Measurements from ENCODE around the gene NHSL2. TPM values are rescaled to one million over a fixed set of nuclear protein-coding genes. Genes with fewer than 3 reads are reported as not detected.

Gene NHSL2
- total and polyA plus RNA-seq, 7 experiments from 2014 or later: 0.18 to 17.0 (median 0.54) TPM

DNA sequence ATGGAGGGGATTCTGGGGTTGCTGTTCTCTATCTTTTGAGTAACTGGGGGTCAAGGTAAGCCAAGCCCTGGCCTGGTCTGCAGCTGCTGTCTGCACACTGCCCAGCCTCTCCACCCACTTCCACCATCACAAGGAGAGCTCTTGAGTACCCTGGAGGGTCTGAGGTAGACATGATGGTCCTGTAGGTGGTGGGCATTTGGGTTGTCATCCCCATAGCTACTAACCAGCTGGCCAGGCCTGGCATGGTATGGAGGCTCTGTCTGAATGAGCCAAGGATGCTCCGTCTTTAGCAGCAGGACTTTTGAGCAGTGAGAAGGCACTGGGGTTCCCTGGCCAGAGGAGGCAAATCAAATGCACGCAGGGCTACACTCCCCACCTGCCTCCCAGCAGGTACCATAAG, 82.7 kb downstream of the NHSL2 start:
- Histone ChIP-seq H3K36me3 (ENCODE audit: control insufficient read depth in 2 of 3, insufficient read depth in 3 of 3, low read length in 3 of 3) (no peaks in the 10 kb centered on the region), H3K9me3 (ENCODE audit: control insufficient read depth in 2 of 3, low read length in 3 of 3) (no peaks in the 10 kb centered on the region), H3K27ac (ENCODE audit: low read depth, low read length) (no peak overlapping the region), H3K4me3 (ENCODE audit: low read length) (peak overlapping the region; percentile 26), H3K27me3 (ENCODE audit: control insufficient read depth in 2 of 2, insufficient read depth in 2 of 2, low read length in 2 of 2) (no peaks in the 10 kb centered on the region), H3K4me1 (ENCODE audit: control insufficient read depth in 2 of 2, insufficient read depth in 2 of 2, low read length in 2 of 2) (peaks cover 0 to 28% of the 10 kb centered on the region in 2 donors)
- Mint-ChIP-seq H3K4me1 (peaks cover 0 to 17% (median 8%) of the 10 kb centered on the region in 7 donors), H3K27me3 (peaks cover 0 to 6% (median 0%) of the 10 kb centered on the region in 5 donors), H3K4me3 (peak overlapping the region in 1 of 10 donors; percentile 38), H3K27ac (no peak overlapping the region), H3K36me3 (no peaks in the 10 kb centered on the region), H3K9me3 (no peaks in the 10 kb centered on the region)
- intact Hi-C loops (cut with micrococcal nuclease): no loop called here
- ChIA-PET CTCF (no interaction called here), POLR2A (no interaction called here)
- ATAC-seq (no peak), DNase-seq (no peak)

DNA sequence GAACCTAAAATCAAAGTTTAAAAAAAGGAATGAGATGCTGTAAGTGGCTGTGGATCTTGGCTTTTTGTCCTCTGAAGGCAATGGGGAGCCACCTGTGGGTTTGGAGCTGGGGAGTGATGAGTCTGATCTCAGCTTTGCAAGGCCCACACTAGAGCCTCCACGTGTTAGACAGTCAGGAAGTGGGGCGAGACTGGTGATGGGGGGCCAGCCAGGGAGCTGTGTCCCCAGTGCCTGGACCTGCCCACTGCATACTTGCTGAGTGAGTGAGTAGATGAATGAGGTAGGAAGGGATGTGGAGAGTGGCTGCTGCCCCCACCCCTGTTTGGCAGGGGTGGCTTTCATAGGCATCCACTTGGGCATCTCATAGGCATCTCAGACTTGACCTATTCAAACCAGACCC, 84.0 kb downstream of the NHSL2 start:
- Histone ChIP-seq H3K36me3 (ENCODE audit: control insufficient read depth in 2 of 3, insufficient read depth in 3 of 3, low read length in 3 of 3) (no peaks in the 10 kb centered on the region), H3K9me3 (ENCODE audit: control insufficient read depth in 2 of 3, low read length in 3 of 3) (no peaks in the 10 kb centered on the region), H3K4me1 (ENCODE audit: control insufficient read depth in 2 of 2, insufficient read depth in 2 of 2, low read length in 2 of 2) (peaks cover 0 to 28% of the 10 kb centered on the region in 2 donors), H3K4me3 (ENCODE audit: low read length) (no peak overlapping the region), H3K27ac (ENCODE audit: low read depth, low read length) (no peak overlapping the region), H3K27me3 (ENCODE audit: control insufficient read depth in 2 of 2, insufficient read depth in 2 of 2, low read length in 2 of 2) (no peaks in the 10 kb centered on the region)
- CTCF ChIA-PET: no interaction called here
- ATAC-seq (no peak), DNase-seq (no peak)
- intact Hi-C loops (cut with micrococcal nuclease): no loop called here
- Mint-ChIP-seq H3K9me3 (no peaks in the 10 kb centered on the region), H3K4me1 (peaks cover 0 to 19% (median 8%) of the 10 kb centered on the region in 7 donors), H3K27me3 (peaks cover 0 to 6% (median 0%) of the 10 kb centered on the region in 5 donors), H3K4me3 (no peak overlapping the region), H3K36me3 (no peaks in the 10 kb centered on the region), H3K27ac (no peak overlapping the region)
- POLR2A ChIA-PET: no interaction called here

DNA sequence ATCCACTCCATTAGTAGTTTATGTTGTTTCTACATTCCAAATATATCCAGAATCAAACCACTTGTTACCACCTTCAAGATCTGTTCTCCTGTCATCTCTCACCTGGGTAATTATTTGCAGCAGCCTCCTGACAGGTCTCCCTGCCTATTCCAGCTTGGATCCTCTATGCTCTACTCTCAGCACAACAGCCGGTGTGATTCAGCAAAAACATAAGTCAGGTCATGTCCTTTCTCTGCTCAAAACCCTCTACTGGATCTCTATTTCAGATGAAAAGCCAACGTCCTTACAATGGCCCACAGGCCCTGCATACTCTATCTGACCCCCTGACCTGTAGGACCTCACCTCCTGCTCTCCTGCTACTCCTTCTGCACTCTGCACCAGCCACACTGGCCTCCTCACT, 84.5 kb downstream of the NHSL2 start:
- H3K4me1 Mint-ChIP-seq: peaks cover 0 to 19% (median 8%) of the 10 kb centered on the region in 7 donors
- H3K4me1 ChIP-seq (ENCODE audit: control insufficient read depth in 2 of 2, insufficient read depth in 2 of 2, low read length in 2 of 2): peaks cover 0 to 28% of the 10 kb centered on the region in 2 donors
- H3K4me3 ChIP-seq (ENCODE audit: low read length): no peak overlapping the region
- no peaks in the 10 kb centered on the region for H3K9me3 Mint-ChIP-seq
- H3K36me3 Mint-ChIP-seq: no peaks in the 10 kb centered on the region
- no peak overlapping the region for H3K27ac ChIP-seq (ENCODE audit: low read depth, low read length)
- H3K27me3 ChIP-seq (ENCODE audit: control insufficient read depth in 2 of 2, insufficient read depth in 2 of 2, low read length in 2 of 2): no peaks in the 10 kb centered on the region
- ATAC-seq (no peak), DNase-seq (no peak)
- H3K4me3 Mint-ChIP-seq: no peak overlapping the region
- H3K36me3 ChIP-seq (ENCODE audit: control insufficient read depth in 2 of 3, insufficient read depth in 3 of 3, low read length in 3 of 3): no peaks in the 10 kb centered on the region
- no peaks in the 10 kb centered on the region for H3K9me3 ChIP-seq (ENCODE audit: control insufficient read depth in 2 of 3, low read length in 3 of 3)
- intact Hi-C loops (cut with micrococcal nuclease): no loop called here
- ChIA-PET CTCF (no interaction called here), POLR2A (no interaction called here)
- peaks cover 0 to 6% (median 0%) of the 10 kb centered on the region in 5 donors for H3K27me3 Mint-ChIP-seq
- H3K27ac Mint-ChIP-seq: peak overlapping the region in 1 of 9 donors; percentile 17

DNA sequence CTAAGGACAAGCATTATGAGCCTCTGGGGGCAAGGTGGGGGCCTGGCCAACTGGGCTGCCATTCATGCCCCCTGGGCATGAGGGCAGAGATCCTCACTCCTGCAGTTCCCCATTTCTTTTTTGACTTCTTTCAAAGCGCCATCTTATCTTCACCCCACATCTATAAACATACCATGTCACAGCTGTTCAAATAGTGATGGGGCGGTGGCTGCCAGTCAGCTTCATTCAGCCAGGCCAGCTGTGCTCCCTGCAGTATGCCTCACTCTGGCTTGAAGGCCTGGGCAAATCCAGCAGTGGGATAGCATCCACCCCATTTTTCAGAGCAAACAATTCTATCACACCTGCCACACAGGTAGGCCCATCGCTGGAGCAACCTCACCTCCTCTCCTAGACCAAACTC, 85.5 kb downstream of the NHSL2 start:
- ChIA-PET POLR2A (no interaction called here), CTCF (no interaction called here)
- intact Hi-C loops (cut with micrococcal nuclease): no loop called here
- no peak overlapping the region for H3K27ac Mint-ChIP-seq
- ATAC-seq: no peak
- H3K27me3 Mint-ChIP-seq: peaks cover 0 to 14% (median 0%) of the 10 kb centered on the region in 5 donors
- H3K9me3 Mint-ChIP-seq: no peaks in the 10 kb centered on the region
- DNase-seq: no peak
- H3K27me3 ChIP-seq (ENCODE audit: control insufficient read depth in 2 of 2, insufficient read depth in 2 of 2, low read length in 2 of 2): no peaks in the 10 kb centered on the region
- no peaks in the 10 kb centered on the region for H3K36me3 Mint-ChIP-seq
- peaks cover 0 to 18% (median 8%) of the 10 kb centered on the region in 7 donors for H3K4me1 Mint-ChIP-seq
- H3K4me3 ChIP-seq (ENCODE audit: low read length): no peak overlapping the region
- H3K4me3 Mint-ChIP-seq: no peak overlapping the region
- no peaks in the 10 kb centered on the region for H3K9me3 ChIP-seq (ENCODE audit: control insufficient read depth in 2 of 3, low read length in 3 of 3)
- H3K27ac ChIP-seq (ENCODE audit: low read depth, low read length): no peak overlapping the region
- peaks cover 0 to 26% of the 10 kb centered on the region in 2 donors for H3K4me1 ChIP-seq (ENCODE audit: control insufficient read depth in 2 of 2, insufficient read depth in 2 of 2, low read length in 2 of 2)
- H3K36me3 ChIP-seq (ENCODE audit: control insufficient read depth in 2 of 3, insufficient read depth in 3 of 3, low read length in 3 of 3): no peaks in the 10 kb centered on the region

DNA sequence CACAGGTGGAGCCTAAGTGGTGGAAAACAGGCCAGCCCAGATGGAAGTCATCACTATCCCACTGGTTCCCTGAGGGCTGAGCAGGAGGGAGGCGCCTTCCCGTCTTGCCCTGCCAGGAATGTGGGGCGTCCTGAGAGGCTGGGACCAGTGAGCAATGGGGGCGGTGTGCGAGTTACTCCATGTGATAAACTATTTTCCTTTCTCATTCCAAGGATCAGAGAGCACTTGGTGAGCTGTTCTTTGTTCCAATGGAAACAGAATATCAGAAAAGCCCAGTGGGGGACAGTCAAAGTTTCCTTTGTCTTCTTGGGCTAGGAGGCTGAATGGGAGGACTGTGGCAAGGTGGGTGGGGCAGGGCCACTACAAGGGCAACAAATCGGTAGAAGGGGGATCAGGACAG, 86.2 kb downstream of the NHSL2 start:
- Mint-ChIP-seq H3K4me1 (peaks cover 0 to 16% (median 8%) of the 10 kb centered on the region in 7 donors), H3K4me3 (no peak overlapping the region), H3K27me3 (peaks cover 0 to 20% (median 0%) of the 10 kb centered on the region in 5 donors), H3K9me3 (no peaks in the 10 kb centered on the region), H3K36me3 (no peaks in the 10 kb centered on the region), H3K27ac (peak overlapping the region in 1 of 9 donors; percentile 24)
- intact Hi-C loops (cut with micrococcal nuclease): no loop called here
- Histone ChIP-seq H3K36me3 (ENCODE audit: control insufficient read depth in 2 of 3, insufficient read depth in 3 of 3, low read length in 3 of 3) (no peaks in the 10 kb centered on the region), H3K9me3 (ENCODE audit: control insufficient read depth in 2 of 3, low read length in 3 of 3) (no peaks in the 10 kb centered on the region), H3K4me1 (ENCODE audit: control insufficient read depth in 2 of 2, insufficient read depth in 2 of 2, low read length in 2 of 2) (peaks cover 0 to 19% of the 10 kb centered on the region in 2 donors), H3K4me3 (ENCODE audit: low read length) (no peak overlapping the region), H3K27me3 (ENCODE audit: control insufficient read depth in 2 of 2, insufficient read depth in 2 of 2, low read length in 2 of 2) (no peaks in the 10 kb centered on the region), H3K27ac (ENCODE audit: low read depth, low read length) (no peak overlapping the region)
- no peak for ATAC-seq
- CTCF ChIA-PET: no interaction called here
- POLR2A ChIA-PET: no interaction called here
- no peak for DNase-seq

DNA sequence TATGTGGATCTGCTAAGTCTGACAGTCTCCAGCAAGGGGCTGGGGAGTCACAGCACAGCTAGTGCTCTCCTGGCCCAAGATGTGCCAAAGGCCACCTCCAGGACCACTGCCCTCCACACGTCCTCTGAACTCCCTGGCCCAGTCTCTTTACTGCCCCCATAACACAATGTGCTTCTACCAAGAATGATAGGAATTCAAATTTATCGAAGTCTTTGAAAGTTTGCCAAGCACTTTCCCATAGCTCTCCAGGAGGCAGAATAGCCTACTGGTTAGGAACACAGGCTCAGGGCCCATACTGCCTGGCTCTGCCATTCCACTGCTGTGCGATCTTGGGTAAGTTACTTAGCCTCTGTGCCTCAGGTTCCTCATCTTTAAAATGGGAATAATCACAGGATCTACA, 86.7 kb downstream of the NHSL2 start:
- peaks cover 0 to 14% of the 10 kb centered on the region in 2 donors for H3K4me1 ChIP-seq (ENCODE audit: control insufficient read depth in 2 of 2, insufficient read depth in 2 of 2, low read length in 2 of 2)
- intact Hi-C loops (cut with micrococcal nuclease): no loop called here
- peak overlapping the region in 1 of 9 donors; percentile 24 for H3K27ac Mint-ChIP-seq
- CTCF ChIA-PET: interaction anchor here (1.1 kb wide), 1 partner anchor 125 kb away, joined by 3 read pairs; no protein-coding TSS in a partner anchor
- DNase-seq (no peak), ATAC-seq (no peak)
- H3K27ac ChIP-seq (ENCODE audit: low read depth, low read length): no peak overlapping the region
- H3K27me3 Mint-ChIP-seq: peaks cover 0 to 24% (median 0%) of the 10 kb centered on the region in 5 donors
- POLR2A ChIA-PET: no interaction called here
- no peak overlapping the region for H3K4me3 Mint-ChIP-seq
- H3K4me1 Mint-ChIP-seq: peaks cover 0 to 15% (median 5%) of the 10 kb centered on the region in 7 donors
- H3K4me3 ChIP-seq (ENCODE audit: low read length): no peak overlapping the region
- H3K27me3 ChIP-seq (ENCODE audit: control insufficient read depth in 2 of 2, insufficient read depth in 2 of 2, low read length in 2 of 2): no peaks in the 10 kb centered on the region
- H3K9me3 ChIP-seq (ENCODE audit: control insufficient read depth in 2 of 3, low read length in 3 of 3): no peaks in the 10 kb centered on the region
- H3K9me3 Mint-ChIP-seq: no peaks in the 10 kb centered on the region
- H3K36me3 Mint-ChIP-seq: no peaks in the 10 kb centered on the region
- no peaks in the 10 kb centered on the region for H3K36me3 ChIP-seq (ENCODE audit: control insufficient read depth in 2 of 3, insufficient read depth in 3 of 3, low read length in 3 of 3)

DNA sequence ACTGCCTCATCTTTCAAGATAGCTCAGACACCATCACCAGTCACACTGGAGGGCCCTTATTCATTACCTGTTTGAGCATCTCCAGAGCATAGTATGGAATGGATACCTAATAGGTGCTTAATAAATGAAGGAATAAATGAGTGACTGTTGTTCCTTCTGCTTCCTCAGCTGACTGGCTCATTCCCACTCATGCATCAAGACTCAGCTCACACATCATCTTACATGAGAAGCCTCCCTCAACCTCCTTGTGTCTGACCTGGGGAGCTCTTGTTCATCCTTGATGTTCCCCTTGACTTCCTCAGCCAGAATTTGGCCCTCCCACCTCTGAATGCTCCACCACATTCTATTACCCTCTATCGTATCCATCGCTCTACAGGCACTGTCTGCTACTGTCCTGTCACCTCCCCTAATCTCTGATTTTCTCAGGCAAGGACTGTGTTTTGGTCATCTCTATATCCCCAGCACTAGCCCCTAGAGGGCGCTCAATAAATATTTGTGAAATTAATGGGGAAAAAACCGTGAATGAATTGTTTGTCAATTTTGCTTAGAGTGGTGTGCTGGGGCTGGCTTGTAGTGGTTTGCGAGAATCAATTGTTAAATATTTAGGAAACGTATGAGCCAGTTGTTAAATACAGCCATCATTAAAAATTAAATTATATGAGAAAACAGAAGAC, 88.3 kb downstream of the NHSL2 start:
- ATAC-seq: peak; percentile 63
- POLR2A ChIA-PET: no interaction called here

More for the DNA sequence above, 88.3 kb downstream of the NHSL2 start:
- Histone ChIP-seq H3K27me3 (ENCODE audit: control insufficient read depth in 2 of 2, insufficient read depth in 2 of 2, low read length in 2 of 2) (no peaks in the 10 kb centered on the region), H3K27ac (ENCODE audit: low read depth, low read length) (no peak overlapping the region), H3K4me3 (ENCODE audit: low read length) (no peak overlapping the region), H3K9me3 (ENCODE audit: control insufficient read depth in 2 of 3, low read length in 3 of 3) (no peaks in the 10 kb centered on the region), H3K36me3 (ENCODE audit: control insufficient read depth in 2 of 3, insufficient read depth in 3 of 3, low read length in 3 of 3) (no peaks in the 10 kb centered on the region), H3K4me1 (ENCODE audit: control insufficient read depth in 2 of 2, insufficient read depth in 2 of 2, low read length in 2 of 2) (peaks cover 0 to 2% of the 10 kb centered on the region in 2 donors)
- H3K36me3 Mint-ChIP-seq: no peaks in the 10 kb centered on the region
- H3K9me3 Mint-ChIP-seq: no peaks in the 10 kb centered on the region
- peaks cover 0 to 10% (median 0%) of the 10 kb centered on the region in 7 donors for H3K4me1 Mint-ChIP-seq
- peaks cover 0 to 26% (median 0%) of the 10 kb centered on the region in 5 donors for H3K27me3 Mint-ChIP-seq
- intact Hi-C loops (cut with micrococcal nuclease): loop anchor here (1.0 kb wide), 1 partner anchor 127 kb away; no protein-coding TSS in a partner anchor
- peak in 4 of 9 donors; percentile 20 to 39 (median 24) for DNase-seq
- CTCF ChIA-PET: interaction anchor here (1.0 to 2.5 kb wide), 4 partner anchors 20 to 132 kb away, joined by 4 to 24 read pairs (median 5); no protein-coding TSS in a partner anchor
- no peak overlapping the region for H3K27ac Mint-ChIP-seq
- H3K4me3 Mint-ChIP-seq: no peak overlapping the region
